IMR-90 (cell line): ENCODE data around the gene TRIO. TPM values are rescaled to one million over a fixed set of nuclear protein-coding genes. Genes with fewer than 3 reads are reported as not detected.

ENCODE experiments used
- ATAC-seq: fragments of 200-7000 bp; cut with Tn5 transposase; 2 replicates; pipeline ENCODE4 v1.9.1; 2020; ENCODE audit warnings: low read depth, mild to moderate bottlenecking, moderate library complexity
- BruUV-seq: library from RNA; stranded (reverse); fragments of 400-500 nt; replicated peaks from 2 replicates; lab custom pipeline; 2021; lab: Mats Ljungman, UMichigan
- CTCF ChIA-PET: fragments of 300-600 bp; formaldehyde crosslinking; extraction: SDS; loops from one replicate; lab custom pipeline; 2021; ENCODE audit warnings: antibody characterized with exemption; lab: Yijun Ruan, JAX
- POLR2A ChIA-PET: fragments of 300-600 bp; sonication (Branson Sonifier 250); formaldehyde crosslinking; loops from one replicate; lab custom pipeline; 2022; ENCODE audit warnings: antibody characterized with exemption; ENCODE audit not compliant: unreplicated experiment; lab: Charles Lee
- DNase-seq: peaks from one replicate; pipeline ENCODE4 v3.0.0; 2013
- H2AFZ ChIP-seq: replicated peaks from 2 replicates; pipeline ENCODE3; 2013; ENCODE audit warnings: low read length, mild to moderate bottlenecking; ENCODE audit not compliant: poor library complexity
- H2AK5ac ChIP-seq: 2 replicates; pipeline ENCODE4 v1.6.1; 2013; ENCODE audit warnings: low read depth, low read length, inconsistent platforms
- H2AK9ac ChIP-seq: replicated peaks from 2 replicates; pipeline ENCODE3; 2013; ENCODE audit warnings: mild to moderate bottlenecking, low read depth, low read length, moderate library complexity; ENCODE audit not compliant: poor library complexity
- H2BK120ac ChIP-seq: 2 replicates; pipeline ENCODE4 v1.6.1; 2013; ENCODE audit warnings: low read depth, low read length, inconsistent platforms
- H2BK15ac ChIP-seq: 3 replicates; pipeline ENCODE4 v1.6.1; 2013; ENCODE audit warnings: low read depth, low read length, inconsistent platforms
- H2BK20ac ChIP-seq: 2 replicates; pipeline ENCODE4 v1.6.1; 2013; ENCODE audit warnings: low read depth, mild to moderate bottlenecking, inconsistent platforms, low read length, moderate library complexity
- H2BK5ac ChIP-seq: 2 replicates; pipeline ENCODE4 v1.6.1; 2013; ENCODE audit warnings: mild to moderate bottlenecking, low read depth, low read length, inconsistent platforms; ENCODE audit not compliant: poor library complexity, severe bottlenecking
- H3K14ac ChIP-seq: replicated peaks from 2 replicates; pipeline ENCODE4 v1.6.1; 2013; ENCODE audit warnings: low read depth, low read length, inconsistent platforms
- H3K18ac ChIP-seq: 2 replicates; pipeline ENCODE4 v1.6.1; 2013; ENCODE audit warnings: low read depth, low read length, control low read depth
- H3K23ac ChIP-seq: 2 replicates; pipeline ENCODE4 v1.6.1; 2013; ENCODE audit warnings: low read depth, low read length, inconsistent platforms
- H3K27ac ChIP-seq: 2 replicates; pipeline ENCODE4 v1.5.1; 2013; ENCODE audit warnings: mild to moderate bottlenecking, control low read depth, low read length; ENCODE audit not compliant: insufficient read depth
- H3K27me3 ChIP-seq: 2 replicates; pipeline ENCODE4 v1.6.1; 2013; ENCODE audit warnings: low read length; ENCODE audit not compliant: control insufficient read depth, insufficient read depth
- H3K36me3 ChIP-seq: 2 replicates; pipeline ENCODE4 v1.6.1; 2013; ENCODE audit warnings: low read length, mixed read lengths; ENCODE audit not compliant: control insufficient read depth, insufficient read depth
- H3K4ac ChIP-seq: 2 replicates; pipeline ENCODE4 v1.6.1; 2013; ENCODE audit warnings: low read depth, low read length, inconsistent platforms
- H3K4me1 ChIP-seq: 2 replicates; pipeline ENCODE4 v1.6.1; 2013; ENCODE audit warnings: low read length, mixed read lengths; ENCODE audit not compliant: control insufficient read depth, insufficient read depth
- H3K4me2 ChIP-seq: 2 replicates; pipeline ENCODE4 v1.6.1; 2013; ENCODE audit warnings: low read depth, mild to moderate bottlenecking, control low read depth, low read length, moderate library complexity
- H3K4me3 ChIP-seq: 2 replicates; pipeline ENCODE4 v1.5.1; 2013; ENCODE audit warnings: low read depth, mild to moderate bottlenecking, control low read depth, low read length, moderate library complexity; ENCODE audit not compliant: insufficient read depth
- H3K56ac ChIP-seq: 2 replicates; pipeline ENCODE4 v1.6.1; 2013; ENCODE audit warnings: low read length, inconsistent platforms; ENCODE audit not compliant: insufficient read depth; ENCODE audit errors: extremely low read depth
- H3K79me1 ChIP-seq, 2 experiments: 2 replicates each; pipeline ENCODE4 v1.6.1; 2013; ENCODE audit warnings: low read length in 2 of 2, inconsistent platforms in 1 of 2, low read depth in 1 of 2
- H3K9ac ChIP-seq: 2 replicates; pipeline ENCODE4 v1.6.1; 2013; ENCODE audit warnings: low read depth, low read length, control low read depth
- H3K9me1 ChIP-seq: 2 replicates; pipeline ENCODE4 v1.6.1; 2013; ENCODE audit warnings: low read length, inconsistent platforms; ENCODE audit not compliant: insufficient read depth
- H3K9me3 ChIP-seq: 2 replicates; pipeline ENCODE4 v1.6.1; 2013; ENCODE audit warnings: low read length; ENCODE audit not compliant: control insufficient read depth, insufficient read depth
- H4K20me1 ChIP-seq: 2 replicates; pipeline ENCODE4 v1.6.1; 2013; ENCODE audit warnings: low read length, inconsistent platforms; ENCODE audit not compliant: insufficient read depth
- H4K5ac ChIP-seq: 2 replicates; pipeline ENCODE4 v1.6.1; 2013; ENCODE audit warnings: mild to moderate bottlenecking, low read depth, low read length, control low read depth
- H4K8ac ChIP-seq, 2 experiments: 2 replicates each; pipeline ENCODE4 v1.6.1; 2013; ENCODE audit warnings: low read depth in 2 of 2, low read length in 2 of 2, control low read depth in 1 of 2, inconsistent platforms in 1 of 2
- H4K91ac ChIP-seq: 2 replicates; pipeline ENCODE4 v1.6.1; 2013; ENCODE audit warnings: low read depth, low read length, inconsistent platforms; ENCODE audit not compliant: insufficient read depth
- BHLHE40 ChIP-seq: fragments of 150-350 bp; IDR thresholded peaks from 2 replicates; pipeline ENCODE4 v1.6.1; 2016; ENCODE audit warnings: mild to moderate bottlenecking, low read depth, low read length
- CEBPB ChIP-seq: IDR thresholded peaks from 2 replicates; pipeline ENCODE4 v1.6.1; 2012; ENCODE audit warnings: low read depth, low read length, improper control_type of control experiment
- CHD1 ChIP-seq: IDR thresholded peaks from 2 replicates; pipeline ENCODE4 v1.6.1; 2012; ENCODE audit warnings: low read depth, low read length, improper control_type of control experiment
- FOS ChIP-seq: fragments of 150-350 bp; IDR thresholded peaks from 2 replicates; pipeline ENCODE4 v1.6.1; 2016; ENCODE audit warnings: low read depth, low read length
- MAFK ChIP-seq: IDR thresholded peaks from 2 replicates; pipeline ENCODE4 v1.6.1; 2012; ENCODE audit warnings: low read depth, low read length, improper control_type of control experiment
- MAZ ChIP-seq: IDR thresholded peaks from 2 replicates; pipeline ENCODE4 v1.6.1; 2012; ENCODE audit warnings: low read depth, mild to moderate bottlenecking, low read length, improper control_type of control experiment, moderate library complexity, borderline replicate concordance
- MXI1 ChIP-seq: IDR thresholded peaks from 2 replicates; pipeline ENCODE4 v1.6.1; 2012; ENCODE audit warnings: low read depth, mild to moderate bottlenecking, low read length, moderate library complexity, borderline replicate concordance
- NFE2L2 ChIP-seq: fragments of 150-350 bp; IDR thresholded peaks from 2 replicates; pipeline ENCODE4 v1.6.1; 2016; ENCODE audit warnings: low read depth, mild to moderate bottlenecking, low read length
- POLR2A ChIP-seq: IDR thresholded peaks from 2 replicates; pipeline ENCODE4 v1.6.1; 2012; ENCODE audit warnings: mild to moderate bottlenecking, low read depth, low read length
- RAD21 ChIP-seq: IDR thresholded peaks from 2 replicates; pipeline ENCODE4 v1.6.1; 2012; ENCODE audit warnings: low read length, improper control_type of control experiment
- RCOR1 ChIP-seq: IDR thresholded peaks from 2 replicates; pipeline ENCODE4 v1.6.1; 2012; ENCODE audit warnings: mild to moderate bottlenecking, low read length, improper control_type of control experiment; ENCODE audit not compliant: insufficient replicate concordance
- RFX5 ChIP-seq: IDR thresholded peaks from 2 replicates; pipeline ENCODE4 v1.8.0; 2012; ENCODE audit warnings: low read depth, mild to moderate bottlenecking, low read length, moderate library complexity
- WGBS, 2 experiments: methylation state at CpG; one replicate each; pipeline versions ENCODE4 v1.1.5 to v1.1.7; 2013; ENCODE audit warnings: missing lambda C conversion rate in 2 of 2; ENCODE audit not compliant: insufficient read length in 1 of 2; ENCODE audit errors: extremely low coverage in 2 of 2; 5-methylcytosine and 5-hydroxymethylcytosine counted together
- dilution Hi-C: fragments of 300-500 bp; cut with HindIII; formaldehyde crosslinking; loops from one replicate; pipeline ENCODE4 v1.14.3; 2018; ENCODE audit warnings: low sequenced_read_pairs; ENCODE audit not compliant: unreplicated experiment
- in situ Hi-C: fragments of 300-500 bp; cut with MboI; formaldehyde crosslinking; loops from 3 replicates; pipeline ENCODE4 v1.14.3; 2019; ENCODE audit warnings: low sequenced_read_pairs, inconsistent platforms, mixed read lengths
- intact Hi-C: fragments of 100-400 bp; cut with micrococcal nuclease; formaldehyde crosslinking; loops from 2 replicates; pipeline ENCODE4 v1.10.0; 2022
- polyA plus RNA-seq, 3 experiments: library from polyadenylated mRNA; depleted of rRNA; stranded (reverse); fragments of >200 nt; gene quantifications; 2 replicates each; pipeline ENCODE4 v1.2.3, GENCODE V29; 2012; ENCODE audit warnings: low replicate concordance in 1 of 3
- total RNA-seq: library from RNA; depleted of rRNA; stranded (reverse); fragments of >200 nt; gene quantifications from 2 replicates; pipeline ENCODE4 v1.2.3, GENCODE V29; 2012
- TF ChIP-seq, protein P1 (sequence below): fragments of 150-350 bp; IDR thresholded peaks from 2 replicates; pipeline ENCODE4 v1.6.1; 2016; ENCODE audit warnings: low read depth, mild to moderate bottlenecking, low read length, moderate library complexity, borderline replicate concordance
- TF ChIP-seq, protein P2 (sequence below): conservative IDR thresholded peaks from 2 replicates; pipeline ENCODE4 v1.5.1; 2012; ENCODE audit warnings: mild to moderate bottlenecking, low read depth, low read length, improper control_type of control experiment
- TF ChIP-seq, protein P3 (sequence below): fragments of 150-350 bp; IDR thresholded peaks from 2 replicates; pipeline ENCODE4 v1.6.1; 2017; ENCODE audit warnings: mild to moderate bottlenecking, antibody characterized with exemption, low read length, low read depth

Gene TRIO
- total and polyA plus RNA-seq, 2 of the 4 experiments (the other 2 are of a cell fraction) = 206 to 522 TPM

DNA sequence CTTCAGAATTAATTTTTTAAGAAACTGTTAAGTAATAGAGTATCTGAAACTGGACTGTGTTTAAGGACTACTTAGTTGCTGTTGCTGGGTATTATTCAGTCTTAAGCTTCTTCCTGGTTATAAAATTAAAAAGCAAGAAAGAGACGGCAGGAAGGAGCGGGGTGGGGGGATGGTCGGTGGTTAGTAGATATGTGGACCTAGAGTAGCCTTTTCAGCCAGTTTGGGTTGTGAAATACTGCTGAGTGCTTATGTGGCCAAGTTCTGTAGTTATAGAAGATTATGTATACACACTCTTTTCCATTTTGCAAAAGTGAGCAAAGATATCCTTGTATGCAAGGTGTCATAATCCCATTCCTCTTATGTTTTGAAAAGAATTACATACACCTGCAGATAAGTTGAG is 28.5 kb downstream of the TRIO start:
- Histone ChIP-seq H3K9me3 (no peaks in the 10 kb centered on the region), H4K91ac (peak overlapping the region; percentile 93), H3K9me1 (peaks cover 25% of the 10 kb centered on the region), H3K36me3 (peaks cover 9% of the 10 kb centered on the region), H4K5ac (peak overlapping the region; percentile 95), H2AK5ac (peak overlapping the region; percentile 11; the same call in 1 of the 2 replicates), H3K23ac (peak overlapping the region; percentile 95), H2AFZ (no peak overlapping the region), H3K56ac (peak overlapping the region; percentile 94), H4K20me1 (peaks cover 76% of the 10 kb centered on the region), H2BK120ac (peak overlapping the region; percentile 96), H2AK9ac (no peak overlapping the region), H3K18ac (peak overlapping the region; percentile 100), H3K9ac (peak overlapping the region; percentile 90), H3K4ac (peak overlapping the region; percentile 99), H3K4me2 (peak overlapping the region; percentile 70; the same call in 1 of the 2 replicates), H4K8ac (peak overlapping the region; percentile 73 to 79), H3K4me1 (peaks cover 40% of the 10 kb centered on the region), H2BK15ac (peak overlapping the region; percentile 98; the same call in 2 of the 3 replicates), H2BK5ac (peak overlapping the region; percentile 90), H3K27ac (peak overlapping the region; percentile 66), H3K4me3 (no peak overlapping the region), H3K14ac (peak overlapping the region; percentile 97), H3K27me3 (no peaks in the 10 kb centered on the region), H2BK20ac (peak overlapping the region; percentile 95), H3K79me1 (peaks cover 0 to 13% of the 10 kb centered on the region in 2 experiments; a peak in 1 of 4 replicates)
- DNase-seq (peak; percentile 85), ATAC-seq (peak; percentile 58)
- CTCF ChIA-PET = no interaction called here
- in situ Hi-C loops (no loop called here), intact Hi-C loops (no loop called here), dilution Hi-C loops (no loop called here)
- TF ChIP-seq MAFK (0 out of 2 replicates have a peak, but pooled peaks have one; percentile 9), RCOR1 (no peak), POLR2A (no peak), FOS (no peak), BHLHE40 (no peak), RFX5 (no peak), MAZ (no peak), RAD21 (no peak), CHD1 (no peak), CEBPB (peak; percentile 92), NFE2L2 (no peak), MXI1 (no peak)
- TF ChIP-seq, protein P1, sequence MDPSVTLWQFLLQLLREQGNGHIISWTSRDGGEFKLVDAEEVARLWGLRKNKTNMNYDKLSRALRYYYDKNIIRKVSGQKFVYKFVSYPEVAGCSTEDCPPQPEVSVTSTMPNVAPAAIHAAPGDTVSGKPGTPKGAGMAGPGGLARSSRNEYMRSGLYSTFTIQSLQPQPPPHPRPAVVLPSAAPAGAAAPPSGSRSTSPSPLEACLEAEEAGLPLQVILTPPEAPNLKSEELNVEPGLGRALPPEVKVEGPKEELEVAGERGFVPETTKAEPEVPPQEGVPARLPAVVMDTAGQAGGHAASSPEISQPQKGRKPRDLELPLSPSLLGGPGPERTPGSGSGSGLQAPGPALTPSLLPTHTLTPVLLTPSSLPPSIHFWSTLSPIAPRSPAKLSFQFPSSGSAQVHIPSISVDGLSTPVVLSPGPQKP = no peak
- TF ChIP-seq, protein P2, sequence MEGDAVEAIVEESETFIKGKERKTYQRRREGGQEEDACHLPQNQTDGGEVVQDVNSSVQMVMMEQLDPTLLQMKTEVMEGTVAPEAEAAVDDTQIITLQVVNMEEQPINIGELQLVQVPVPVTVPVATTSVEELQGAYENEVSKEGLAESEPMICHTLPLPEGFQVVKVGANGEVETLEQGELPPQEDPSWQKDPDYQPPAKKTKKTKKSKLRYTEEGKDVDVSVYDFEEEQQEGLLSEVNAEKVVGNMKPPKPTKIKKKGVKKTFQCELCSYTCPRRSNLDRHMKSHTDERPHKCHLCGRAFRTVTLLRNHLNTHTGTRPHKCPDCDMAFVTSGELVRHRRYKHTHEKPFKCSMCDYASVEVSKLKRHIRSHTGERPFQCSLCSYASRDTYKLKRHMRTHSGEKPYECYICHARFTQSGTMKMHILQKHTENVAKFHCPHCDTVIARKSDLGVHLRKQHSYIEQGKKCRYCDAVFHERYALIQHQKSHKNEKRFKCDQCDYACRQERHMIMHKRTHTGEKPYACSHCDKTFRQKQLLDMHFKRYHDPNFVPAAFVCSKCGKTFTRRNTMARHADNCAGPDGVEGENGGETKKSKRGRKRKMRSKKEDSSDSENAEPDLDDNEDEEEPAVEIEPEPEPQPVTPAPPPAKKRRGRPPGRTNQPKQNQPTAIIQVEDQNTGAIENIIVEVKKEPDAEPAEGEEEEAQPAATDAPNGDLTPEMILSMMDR = no peak
- TF ChIP-seq, protein P3, sequence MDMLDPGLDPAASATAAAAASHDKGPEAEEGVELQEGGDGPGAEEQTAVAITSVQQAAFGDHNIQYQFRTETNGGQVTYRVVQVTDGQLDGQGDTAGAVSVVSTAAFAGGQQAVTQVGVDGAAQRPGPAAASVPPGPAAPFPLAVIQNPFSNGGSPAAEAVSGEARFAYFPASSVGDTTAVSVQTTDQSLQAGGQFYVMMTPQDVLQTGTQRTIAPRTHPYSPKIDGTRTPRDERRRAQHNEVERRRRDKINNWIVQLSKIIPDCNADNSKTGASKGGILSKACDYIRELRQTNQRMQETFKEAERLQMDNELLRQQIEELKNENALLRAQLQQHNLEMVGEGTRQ = no peak
- POLR2A ChIA-PET = interaction anchor here (0.6 to 0.8 kb wide), 2 partner anchors 21 to 177 kb away, joined by 3 to 6 read pairs; no protein-coding TSS in a partner anchor
- no TSS peak for BruUV-seq
- WGBS, 2 experiments = no CpG with 5 or more reads among the region's 3 CpGs
